ENCODE data around the gene OR51E1. TPM values are rescaled to one million over a fixed set of nuclear protein-coding genes. Genes with fewer than 3 reads are reported as not detected.

Gene OR51E1
- polyA plus RNA-seq, 3 donors = not detected

DNA sequence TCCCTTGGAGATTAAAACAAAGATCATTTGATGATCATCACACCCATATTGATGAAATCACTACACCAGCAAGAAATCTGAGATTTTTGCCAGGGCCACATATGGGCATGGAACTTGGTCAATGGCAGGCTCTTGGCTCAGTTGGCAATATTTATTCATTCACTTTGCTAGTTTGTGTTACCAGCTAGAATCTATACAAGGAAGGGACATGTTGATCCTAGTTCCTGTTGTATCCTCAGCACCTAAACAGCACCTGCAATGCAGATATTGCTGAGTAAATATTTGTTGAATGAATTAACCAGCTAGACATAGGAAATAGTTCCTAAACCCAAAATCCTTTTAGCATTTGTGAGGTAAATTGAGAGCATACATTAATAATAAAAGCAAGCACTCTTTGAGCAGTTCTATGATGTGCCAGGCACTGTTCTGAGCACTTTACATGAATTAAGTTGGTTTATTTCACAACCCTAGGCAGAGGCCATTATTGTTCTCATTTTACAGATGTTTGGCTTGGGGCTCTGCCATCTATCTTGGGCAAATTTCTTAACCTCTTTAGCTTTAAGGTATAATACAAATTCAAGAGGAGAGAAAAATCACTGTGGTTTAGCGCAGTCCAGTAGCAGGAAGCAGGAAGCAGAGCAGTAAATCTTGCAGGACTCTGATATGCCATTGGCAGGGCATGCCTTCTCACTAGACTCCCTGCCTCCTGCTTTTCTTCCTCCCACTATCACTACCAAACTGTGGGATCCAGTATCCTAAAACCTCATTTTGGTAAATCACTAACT, 37.4 kb upstream of the OR51E1 start:
- Histone ChIP-seq H3K27ac (ENCODE audit: low read depth in 1 of 2, low read length in 2 of 2) (no peak overlapping the region), H3K4me2 (replicated peaks; ENCODE audit: extremely low read depth, low read length, poor library complexity, severe bottlenecking) (peak overlapping the region; percentile 91), H3K9ac (ENCODE audit: insufficient read depth, low read length, poor library complexity, severe bottlenecking) (no peak overlapping the region), H2AFZ (ENCODE audit: insufficient read depth, low read depth, low read length, poor library complexity, severe bottlenecking) (peak overlapping the region; percentile 91), H3K27me3 (ENCODE audit: control insufficient read depth in 2 of 2, insufficient read depth in 2 of 2, low read length in 2 of 2) (no peaks in the 10 kb centered on the region), H4K20me1 (ENCODE audit: insufficient read depth, low read length) (no peaks in the 10 kb centered on the region), H3K36me3 (replicated peaks in 1 of 2; ENCODE audit: control insufficient read depth in 1 of 2, insufficient read depth in 2 of 2, low read length in 2 of 2) (peaks cover 10 to 42% of the 10 kb centered on the region in 2 donors), H3K4me1 (ENCODE audit: control insufficient read depth in 1 of 2, insufficient read depth in 2 of 2, low read length in 2 of 2) (peaks cover 21 to 27% of the 10 kb centered on the region in 2 donors), H3K79me2 (ENCODE audit: insufficient read depth, low read length) (no peaks in the 10 kb centered on the region), H3K9me3 (replicated peaks in 1 of 2; ENCODE audit: control insufficient read depth in 1 of 2, insufficient read depth in 1 of 2, low read length in 2 of 2) (no peaks in the 10 kb centered on the region), H3K4me3 (replicated peaks in 1 of 3; ENCODE audit: low read depth in 2 of 3, low read length in 3 of 3) (peak overlapping the region in 1 of 3 experiments; percentile 85)
- TF ChIP-seq, protein P1, sequence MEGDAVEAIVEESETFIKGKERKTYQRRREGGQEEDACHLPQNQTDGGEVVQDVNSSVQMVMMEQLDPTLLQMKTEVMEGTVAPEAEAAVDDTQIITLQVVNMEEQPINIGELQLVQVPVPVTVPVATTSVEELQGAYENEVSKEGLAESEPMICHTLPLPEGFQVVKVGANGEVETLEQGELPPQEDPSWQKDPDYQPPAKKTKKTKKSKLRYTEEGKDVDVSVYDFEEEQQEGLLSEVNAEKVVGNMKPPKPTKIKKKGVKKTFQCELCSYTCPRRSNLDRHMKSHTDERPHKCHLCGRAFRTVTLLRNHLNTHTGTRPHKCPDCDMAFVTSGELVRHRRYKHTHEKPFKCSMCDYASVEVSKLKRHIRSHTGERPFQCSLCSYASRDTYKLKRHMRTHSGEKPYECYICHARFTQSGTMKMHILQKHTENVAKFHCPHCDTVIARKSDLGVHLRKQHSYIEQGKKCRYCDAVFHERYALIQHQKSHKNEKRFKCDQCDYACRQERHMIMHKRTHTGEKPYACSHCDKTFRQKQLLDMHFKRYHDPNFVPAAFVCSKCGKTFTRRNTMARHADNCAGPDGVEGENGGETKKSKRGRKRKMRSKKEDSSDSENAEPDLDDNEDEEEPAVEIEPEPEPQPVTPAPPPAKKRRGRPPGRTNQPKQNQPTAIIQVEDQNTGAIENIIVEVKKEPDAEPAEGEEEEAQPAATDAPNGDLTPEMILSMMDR (IDR thresholded peaks at IDR 0.05) = no peak
- DNase-seq = no peak
- peaks cover 30 to 32% of the 10 kb centered on the region in 2 donors for H3K36me3 Mint-ChIP-seq
- H3K4me3 Mint-ChIP-seq = peak overlapping the region; percentile 92 to 95
- H3K27ac Mint-ChIP-seq = peak overlapping the region in 1 of 7 donors; percentile 24
- peaks cover 32% of the 10 kb centered on the region for H3K4me1 Mint-ChIP-seq
- H3K9me3 Mint-ChIP-seq = no peaks in the 10 kb centered on the region
- intact Hi-C loops (cut with micrococcal nuclease) = no loop called here
- H3K27me3 Mint-ChIP-seq (ENCODE audit: low read depth in 3 of 3) = peaks cover 0 to 2% (median 0%) of the 10 kb centered on the region in 3 donors
- no CpG with 5 or more reads among the region's 1 CpG for WGBS (ENCODE audit: insufficient coverage)

DNA sequence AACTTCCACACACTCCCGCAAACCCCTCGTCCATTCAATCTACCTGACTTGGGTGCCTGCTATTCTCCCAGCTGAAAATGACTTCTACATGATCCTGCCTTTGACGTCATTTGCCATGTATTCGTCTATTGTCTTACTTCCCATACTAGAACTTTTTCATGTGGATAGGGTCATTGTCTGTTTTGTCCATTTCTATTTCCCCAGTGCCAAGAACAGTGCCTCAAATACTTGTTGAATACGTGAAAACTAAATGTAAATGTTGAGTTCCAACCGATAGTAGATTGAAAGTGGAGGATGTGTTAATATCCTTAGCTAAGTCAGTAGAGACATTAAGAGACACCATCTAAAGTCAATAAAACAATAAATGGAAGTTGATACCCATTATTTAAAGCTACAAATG, 36.7 kb upstream of the OR51E1 start:
- peaks cover 4 to 35% of the 10 kb centered on the region in 2 donors for H3K36me3 ChIP-seq (replicated peaks in 1 of 2; ENCODE audit: control insufficient read depth in 1 of 2, insufficient read depth in 2 of 2, low read length in 2 of 2)
- peak overlapping the region; percentile 55 to 85 (median 71) for H3K4me3 ChIP-seq (replicated peaks in 1 of 3; ENCODE audit: low read depth in 2 of 3, low read length in 3 of 3)
- Mint-ChIP-seq H3K4me1 (peaks cover 32% of the 10 kb centered on the region), H3K27ac (peak overlapping the region in 4 of 7 donors; percentile 31 to 90 (median 88)), H3K9me3 (no peaks in the 10 kb centered on the region), H3K27me3 (ENCODE audit: low read depth in 3 of 3) (peaks cover 0 to 2% (median 0%) of the 10 kb centered on the region in 3 donors), H3K4me3 (peak overlapping the region; percentile 92 to 95), H3K36me3 (peaks cover 23 to 25% of the 10 kb centered on the region in 2 donors)
- TF ChIP-seq, protein P1 (IDR thresholded peaks at IDR 0.05) = no peak
- peak overlapping the region; percentile 91 for H3K4me2 ChIP-seq (replicated peaks; ENCODE audit: extremely low read depth, low read length, poor library complexity, severe bottlenecking)
- peak overlapping the region; percentile 83 for H3K9ac ChIP-seq (ENCODE audit: insufficient read depth, low read length, poor library complexity, severe bottlenecking)
- intact Hi-C loops (cut with micrococcal nuclease) = no loop called here
- H3K4me1 ChIP-seq (ENCODE audit: control insufficient read depth in 1 of 2, insufficient read depth in 2 of 2, low read length in 2 of 2) = peaks cover 21 to 27% of the 10 kb centered on the region in 2 donors
- DNase-seq = peak in 2 of 3 donors; percentile 10 to 12
- peak overlapping the region in 1 of 2 donors; percentile 82 for H3K27ac ChIP-seq (ENCODE audit: low read depth in 1 of 2, low read length in 2 of 2)
- no peaks in the 10 kb centered on the region for H3K27me3 ChIP-seq (ENCODE audit: control insufficient read depth in 2 of 2, insufficient read depth in 2 of 2, low read length in 2 of 2)
- no CpG with 5 or more reads among the region's 6 CpGs for WGBS (ENCODE audit: insufficient coverage)
- peak overlapping the region; percentile 91 for H2AFZ ChIP-seq (ENCODE audit: insufficient read depth, low read depth, low read length, poor library complexity, severe bottlenecking)
- no peaks in the 10 kb centered on the region for H4K20me1 ChIP-seq (ENCODE audit: insufficient read depth, low read length)
- no peaks in the 10 kb centered on the region for H3K9me3 ChIP-seq (replicated peaks in 1 of 2; ENCODE audit: control insufficient read depth in 1 of 2, insufficient read depth in 1 of 2, low read length in 2 of 2)
- no peaks in the 10 kb centered on the region for H3K79me2 ChIP-seq (ENCODE audit: insufficient read depth, low read length)

Measured in CD14-positive monocyte (primary cell).